Activated CD4-positive, alpha-beta T cell treated with anti-CD3 and anti-CD28 coated beads, Interleukin-2, amount 10 ng/mL, durations not matched to agents 24 days and 14 days (primary cell): ENCODE results near the gene KRT1. TPM values are rescaled to one million over a fixed set of nuclear protein-coding genes. Genes with fewer than 3 reads are reported as not detected.

Source experiments
- DNase-seq: peaks from one replicate; pipeline ENCODE4 v3.0.0; 2022
- H3K27ac Mint-ChIP-seq: one replicate; pipeline ENCODE4 v1.8.0; 2022; ENCODE audit warnings: mild to moderate bottlenecking, mixed read lengths
- H3K27me3 Mint-ChIP-seq: one replicate; pipeline ENCODE4 v1.8.0; 2022; ENCODE audit warnings: mixed read lengths
- H3K36me3 Mint-ChIP-seq: one replicate; pipeline ENCODE4 v1.8.0; 2022; ENCODE audit warnings: low read depth, mild to moderate bottlenecking, mixed read lengths
- H3K4me1 Mint-ChIP-seq: one replicate; pipeline ENCODE4 v1.8.0; 2021; ENCODE audit warnings: mixed read lengths
- H3K4me3 Mint-ChIP-seq: one replicate; pipeline ENCODE4 v1.8.0; 2022; ENCODE audit warnings: mild to moderate bottlenecking, moderate library complexity, mixed read lengths
- H3K9me3 Mint-ChIP-seq: one replicate; pipeline ENCODE4 v1.8.0; 2021; ENCODE audit warnings: mixed read lengths
- intact Hi-C: fragments of 100-400 bp; cut with micrococcal nuclease; formaldehyde crosslinking; loops from one replicate; pipeline ENCODE4 v1.15.1; 2023
- total RNA-seq: library from RNA; stranded (reverse); gene quantifications from 2 replicates; pipeline ENCODE4 v1.2.3, GENCODE V29; 2022

KRT1 gene
- total RNA-seq, 1 donor from 2014 or later, result not detected

DNA sequence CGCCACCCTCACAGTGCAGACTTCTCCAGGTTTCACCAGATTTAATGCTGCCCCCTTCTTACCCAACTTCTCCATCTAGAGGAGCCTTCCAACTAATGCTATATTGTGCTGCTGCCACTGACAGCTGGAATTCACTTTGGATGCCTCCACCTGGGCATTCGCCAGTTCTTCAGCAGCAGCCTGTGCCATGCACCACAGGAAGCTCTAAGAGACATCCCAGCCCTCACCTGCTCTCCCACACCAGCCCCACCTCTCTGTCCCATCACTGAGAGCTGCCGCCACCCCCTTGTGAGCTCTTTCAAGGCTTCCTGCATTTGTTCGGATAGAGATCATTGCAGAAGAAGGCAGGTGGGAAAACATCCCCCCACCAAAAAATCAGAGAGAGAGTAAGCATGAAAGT is 23.6 kb downstream of the KRT1 start:
- Mint-ChIP-seq H3K4me3 (no peak overlapping the region), H3K4me1 (no peaks in the 10 kb centered on the region), H3K27ac (no peak overlapping the region), H3K27me3 (peaks cover 35% of the 10 kb centered on the region), H3K36me3 (no peaks in the 10 kb centered on the region), H3K9me3 (no peaks in the 10 kb centered on the region)
- intact Hi-C loops, result no loop called here
- DNase-seq, result no peak

DNA sequence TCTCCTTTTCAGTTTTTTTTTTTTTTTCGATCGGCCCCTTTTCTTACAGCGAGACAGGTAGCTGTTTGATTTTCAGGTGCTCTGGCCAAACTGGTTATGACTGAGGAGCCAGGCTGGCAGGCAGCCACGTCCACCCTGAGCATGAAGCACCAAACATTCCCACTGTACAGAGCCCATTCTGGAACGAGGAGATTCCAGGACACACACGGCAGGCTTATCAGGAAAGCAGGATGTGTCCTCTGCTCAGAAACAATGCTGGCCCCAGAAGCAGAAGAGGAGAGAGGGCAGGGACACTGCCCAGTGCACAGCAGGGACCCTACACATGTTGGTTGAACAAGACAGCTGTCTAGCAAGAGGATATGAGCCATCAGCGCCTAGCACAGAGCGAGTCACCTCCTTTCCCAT is 24.5 kb downstream of the KRT1 start:
- Mint-ChIP-seq H3K4me3 (no peak overlapping the region), H3K27me3 (peaks cover 35% of the 10 kb centered on the region), H3K27ac (no peak overlapping the region), H3K9me3 (no peaks in the 10 kb centered on the region), H3K36me3 (no peaks in the 10 kb centered on the region), H3K4me1 (no peaks in the 10 kb centered on the region)
- DNase-seq, result no peak
- intact Hi-C loops, result no loop called here

- Mint-ChIP-seq H3K4me3 (no peak overlapping the region), H3K9me3 (no peaks in the 10 kb centered on the region), H3K27ac (no peak overlapping the region), H3K27me3 (peaks cover 35% of the 10 kb centered on the region), H3K4me1 (peaks cover under 1% of the 10 kb centered on the region), H3K36me3 (no peaks in the 10 kb centered on the region)
- no peak for DNase-seq
- intact Hi-C loops, result no loop called here
Observed at GRCh38 chr12:52655251-52655650, 25.0 kb downstream of the KRT1 start.

DNA sequence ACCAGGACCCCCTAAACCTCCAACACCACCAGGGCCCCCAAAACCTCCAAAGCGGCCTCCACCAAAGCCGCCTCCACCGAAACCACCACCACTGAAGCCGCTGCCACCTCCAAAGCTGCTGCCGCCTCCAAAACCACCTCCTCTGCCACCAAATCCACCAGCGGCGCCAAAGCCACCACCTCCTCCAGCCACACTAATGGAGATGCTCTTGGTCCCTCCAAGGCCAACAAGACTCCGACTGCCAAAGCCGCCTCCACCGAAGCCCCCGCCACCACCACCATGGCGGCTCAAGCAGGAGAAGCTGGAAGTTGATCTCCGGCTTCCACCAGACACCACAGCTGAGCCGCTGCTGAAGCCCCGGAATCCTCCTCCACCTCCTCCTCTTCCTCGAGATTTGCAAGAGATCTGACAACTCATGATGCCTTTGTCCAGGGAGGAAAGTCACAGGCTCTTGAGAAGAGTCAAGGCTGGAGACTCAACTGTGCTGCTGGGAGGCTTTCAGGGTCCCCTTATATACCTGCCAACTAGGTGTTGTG is 28.4 kb downstream of the KRT1 start, which contains the start of gene KRT2:
KRT2 (minus strand) TSS at position 486 of the 536 bp plus-strand sequence; CDS start at position 417, 69 bp downstream.
- no peak within 1 kb of the TSS for H3K4me3 Mint-ChIP-seq
- peaks cover 24% of the 10 kb centered on the region for H3K27me3 Mint-ChIP-seq
- intact Hi-C loops, result no loop called here
- DNase-seq, result no peak
- no peak within 1 kb of the TSS for H3K27ac Mint-ChIP-seq
- H3K9me3 Mint-ChIP-seq, result peaks cover 3% of the 10 kb centered on the region
- H3K4me1 Mint-ChIP-seq, result peaks cover 22% of the 10 kb centered on the region
- peaks cover 2% of the 10 kb centered on the region for H3K36me3 Mint-ChIP-seq

DNA sequence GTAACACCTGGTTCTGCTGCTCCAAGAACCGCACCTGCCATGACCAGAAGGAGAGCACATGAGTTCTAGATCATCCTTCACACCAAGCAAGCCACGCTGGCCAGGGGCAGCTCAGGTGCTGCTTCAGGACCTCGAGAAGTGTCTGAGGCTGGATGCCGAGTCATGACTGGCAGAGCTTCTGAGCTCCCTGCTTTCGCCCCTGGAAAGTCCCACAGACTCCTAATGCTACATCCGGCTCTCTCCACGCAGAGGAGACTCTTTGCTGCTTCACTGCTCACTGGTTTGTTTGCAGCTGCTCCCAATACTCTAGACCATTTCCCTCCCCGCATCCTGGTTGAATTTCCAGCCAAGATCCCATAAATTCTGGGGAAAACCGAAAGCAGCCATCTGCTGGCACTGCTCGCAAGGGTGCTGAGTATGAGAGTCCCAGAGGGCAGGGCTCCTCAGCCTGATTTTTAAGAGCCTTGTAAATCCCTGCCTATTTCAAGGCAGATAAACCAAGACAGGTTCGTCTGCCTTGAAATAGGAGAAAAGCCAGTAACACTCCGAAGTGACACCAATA is 29.6 kb downstream of the KRT1 start:
- H3K27ac Mint-ChIP-seq, result no peak overlapping the region
- H3K36me3 Mint-ChIP-seq, result peaks cover 2% of the 10 kb centered on the region
- no peak overlapping the region for H3K4me3 Mint-ChIP-seq
- intact Hi-C loops, result no loop called here
- H3K4me1 Mint-ChIP-seq, result peaks cover 34% of the 10 kb centered on the region
- H3K9me3 Mint-ChIP-seq, result peaks cover 3% of the 10 kb centered on the region
- DNase-seq, result no peak
- H3K27me3 Mint-ChIP-seq, result peaks cover 17% of the 10 kb centered on the region

GRCh38 chr12:52649066-52649465 is 31.1 kb downstream of the KRT1 start:
- peaks cover 3% of the 10 kb centered on the region for H3K9me3 Mint-ChIP-seq
- no peak overlapping the region for H3K27ac Mint-ChIP-seq
- peaks cover 7% of the 10 kb centered on the region for H3K27me3 Mint-ChIP-seq
- no peak overlapping the region for H3K4me3 Mint-ChIP-seq
- H3K4me1 Mint-ChIP-seq, result peaks cover 49% of the 10 kb centered on the region
- DNase-seq, result no peak
- peaks cover 6% of the 10 kb centered on the region for H3K36me3 Mint-ChIP-seq
- intact Hi-C loops, result no loop called here

DNA sequence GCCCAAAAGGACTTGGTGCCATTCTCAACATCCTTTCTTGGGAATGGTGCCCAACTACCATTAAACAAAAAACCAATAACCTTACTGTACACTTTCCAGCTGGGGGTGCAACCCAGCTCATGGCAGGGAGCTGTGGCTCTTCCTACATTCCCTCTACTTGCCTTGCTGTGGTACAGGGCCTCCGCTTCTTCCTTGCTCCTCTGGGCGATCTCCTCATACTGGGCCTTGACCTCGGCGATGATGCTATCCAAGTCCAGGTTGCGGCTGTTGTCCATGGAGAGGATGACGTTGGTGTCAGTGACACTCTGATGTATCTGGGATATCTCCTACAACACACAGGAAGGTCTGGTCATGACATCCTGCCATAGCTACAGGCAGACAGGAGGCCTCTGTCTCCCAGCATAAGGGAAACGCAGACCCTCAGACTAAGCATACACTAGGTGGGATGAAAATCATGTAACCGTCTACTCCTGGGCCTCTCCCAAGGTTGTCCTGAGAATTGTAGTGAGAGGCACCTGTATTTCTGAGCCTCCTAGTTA is 32.1 kb downstream of the KRT1 start:
- peaks cover 49% of the 10 kb centered on the region for H3K4me1 Mint-ChIP-seq

DNA sequence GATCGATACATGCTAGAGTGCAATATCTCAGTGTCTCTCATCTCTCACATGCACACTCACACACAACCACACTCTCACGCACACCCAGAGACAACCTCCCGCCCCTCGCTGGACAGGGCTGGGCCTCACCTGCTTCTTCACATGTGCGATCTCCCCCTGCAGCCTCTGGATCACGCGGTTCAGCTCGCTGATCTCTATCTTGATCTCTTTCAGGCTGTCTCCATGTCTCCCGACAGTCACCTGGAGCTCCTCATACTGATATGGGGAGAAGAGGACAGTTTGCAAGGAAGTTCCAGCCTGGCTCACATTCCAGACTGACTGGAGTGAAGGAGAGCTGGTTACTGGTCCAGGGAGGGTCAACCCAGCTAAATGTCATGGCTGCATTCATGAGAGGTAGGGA is 32.6 kb downstream of the KRT1 start:
- intact Hi-C loops, result no loop called here
- Mint-ChIP-seq H3K36me3 (peaks cover 6% of the 10 kb centered on the region), H3K27me3 (peaks cover 2% of the 10 kb centered on the region), H3K9me3 (peaks cover 3% of the 10 kb centered on the region), H3K4me3 (peak overlapping the region; percentile 6), H3K4me1 (peaks cover 51% of the 10 kb centered on the region), H3K27ac (peak overlapping the region; percentile 52)
- no peak for DNase-seq

More for the DNA sequence above, 32.1 kb downstream of the KRT1 start:
- intact Hi-C loops, result no loop called here
- peaks cover 3% of the 10 kb centered on the region for H3K9me3 Mint-ChIP-seq
- no peak overlapping the region for H3K27ac Mint-ChIP-seq
- no peak for DNase-seq
- peaks cover 2% of the 10 kb centered on the region for H3K27me3 Mint-ChIP-seq
- H3K4me3 Mint-ChIP-seq, result no peak overlapping the region
- H3K36me3 Mint-ChIP-seq, result peaks cover 6% of the 10 kb centered on the region

DNA sequence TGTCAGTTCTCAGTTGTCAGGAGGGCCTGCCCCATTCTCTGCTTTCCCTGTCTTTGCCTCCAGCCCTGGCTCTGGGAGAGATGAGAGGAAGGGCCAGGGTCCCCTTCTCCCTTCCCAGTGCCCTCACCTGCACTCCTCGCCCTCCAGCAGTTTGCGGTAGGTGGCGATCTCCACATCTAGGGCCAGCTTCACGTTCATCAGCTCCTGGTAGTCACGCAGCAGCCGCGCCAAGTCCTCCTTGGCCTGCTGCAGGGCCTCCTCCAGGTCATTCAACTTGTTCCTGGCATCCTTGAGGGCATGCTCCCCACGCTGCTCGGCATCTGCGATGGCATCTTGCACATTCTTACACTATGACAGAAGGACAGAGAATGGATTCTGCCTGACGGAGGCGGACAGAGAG is 33.6 kb downstream of the KRT1 start:
- peaks cover 2% of the 10 kb centered on the region for H3K27me3 Mint-ChIP-seq
- intact Hi-C loops, result no loop called here
- DNase-seq, result no peak
- peaks cover 6% of the 10 kb centered on the region for H3K36me3 Mint-ChIP-seq
- peak overlapping the region; percentile 1 for H3K4me3 Mint-ChIP-seq
- H3K9me3 Mint-ChIP-seq, result peaks cover 3% of the 10 kb centered on the region
- no peak overlapping the region for H3K27ac Mint-ChIP-seq
- H3K4me1 Mint-ChIP-seq, result peaks cover 56% of the 10 kb centered on the region

DNA sequence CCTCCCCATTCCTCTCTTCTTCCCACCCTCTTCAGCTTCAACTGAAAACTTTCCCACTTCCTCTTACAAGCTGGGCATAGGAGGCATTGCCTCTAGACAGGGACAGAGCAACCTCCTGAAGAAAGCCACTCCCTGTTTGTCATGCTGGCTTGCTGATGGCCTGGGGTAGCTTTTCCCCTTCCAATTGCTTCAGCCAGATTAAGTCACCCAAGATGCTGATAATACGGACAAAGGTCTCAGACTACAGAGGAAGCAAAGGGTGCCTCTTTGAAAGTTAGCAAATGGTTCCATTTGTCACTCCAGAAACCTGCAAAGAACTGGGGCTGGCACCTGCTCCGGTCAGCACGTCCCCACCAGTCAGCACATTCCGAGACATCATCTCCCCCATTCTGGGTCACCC is 34.2 kb downstream of the KRT1 start:
- peaks cover 6% of the 10 kb centered on the region for H3K36me3 Mint-ChIP-seq
- H3K9me3 Mint-ChIP-seq, result peaks cover 3% of the 10 kb centered on the region
- peak overlapping the region; percentile 87 for H3K27ac Mint-ChIP-seq
- peaks cover 2% of the 10 kb centered on the region for H3K27me3 Mint-ChIP-seq
- intact Hi-C loops, result no loop called here
- H3K4me3 Mint-ChIP-seq, result peak overlapping the region; percentile 42
- DNase-seq, result no peak
- H3K4me1 Mint-ChIP-seq, result peaks cover 58% of the 10 kb centered on the region

GRCh38 chr12:52645120-52645761 is 35.0 kb downstream of the KRT1 start:
- H3K4me3 Mint-ChIP-seq, result peak overlapping the region; percentile 42

DNA sequence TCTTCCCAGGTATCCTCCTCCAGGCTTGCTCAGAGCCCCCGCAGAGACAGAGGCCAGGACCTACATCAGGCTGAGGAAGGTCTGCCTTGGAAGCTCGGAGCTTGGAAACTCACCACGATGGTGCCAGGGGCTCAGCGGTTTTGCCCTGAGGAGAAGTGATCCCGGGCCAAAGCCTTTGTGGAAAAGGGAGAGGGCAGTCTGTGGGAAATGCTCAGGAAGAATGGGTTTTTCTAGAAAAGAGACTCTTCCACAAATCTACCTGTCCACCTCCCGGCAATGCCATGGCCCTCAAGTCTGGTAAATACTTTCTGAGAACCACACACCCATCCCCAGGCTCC is 36.2 kb downstream of the KRT1 start:
- intact Hi-C loops, result no loop called here
- Mint-ChIP-seq H3K36me3 (peaks cover 5% of the 10 kb centered on the region), H3K27me3 (peaks cover 10% of the 10 kb centered on the region), H3K27ac (peak overlapping the region; percentile 14), H3K9me3 (peaks cover 4% of the 10 kb centered on the region), H3K4me3 (no peak overlapping the region), H3K4me1 (peaks cover 53% of the 10 kb centered on the region)
- no peak for DNase-seq

More at GRCh38 chr12:52645120-52645761, 35.0 kb downstream of the KRT1 start:
- intact Hi-C loops, result no loop called here
- peaks cover 57% of the 10 kb centered on the region for H3K4me1 Mint-ChIP-seq
- DNase-seq, result peak; percentile 90
- peaks cover 3% of the 10 kb centered on the region for H3K9me3 Mint-ChIP-seq
- peaks cover 6% of the 10 kb centered on the region for H3K36me3 Mint-ChIP-seq
- peaks cover 5% of the 10 kb centered on the region for H3K27me3 Mint-ChIP-seq
- peak overlapping the region; percentile 87 for H3K27ac Mint-ChIP-seq

GRCh38 chr12:52643233-52644077 is 36.8 kb downstream of the KRT1 start:
- Mint-ChIP-seq H3K4me3 (no peak overlapping the region), H3K9me3 (peaks cover 4% of the 10 kb centered on the region), H3K27ac (no peak overlapping the region), H3K36me3 (peaks cover 5% of the 10 kb centered on the region), H3K27me3 (peaks cover 13% of the 10 kb centered on the region), H3K4me1 (peaks cover 50% of the 10 kb centered on the region)
- intact Hi-C loops, result no loop called here
- no peak for DNase-seq

- DNase-seq, result no peak
- H3K4me3 Mint-ChIP-seq, result no peak overlapping the region
- peak overlapping the region; percentile 31 for H3K27ac Mint-ChIP-seq
- H3K36me3 Mint-ChIP-seq, result peaks cover 5% of the 10 kb centered on the region
- intact Hi-C loops, result no loop called here
- peaks cover 16% of the 10 kb centered on the region for H3K27me3 Mint-ChIP-seq
- peaks cover 37% of the 10 kb centered on the region for H3K4me1 Mint-ChIP-seq
- H3K9me3 Mint-ChIP-seq, result peaks cover 4% of the 10 kb centered on the region
Observed at GRCh38 chr12:52641468-52641867, 38.7 kb downstream of the KRT1 start.
